OCI-LY3 (cell line): ENCODE data around the gene KRTAP4-4.
"Not testable (repeated sequence)": the region's sequence is repeated elsewhere in the genome, so short reads cannot be mapped to it uniquely, and the experiment has no call there.

Source experiments
- EZH2phosphoT487 ChIP-seq: fragments of 200-600 bp; shearing (Covaris generic); IDR thresholded peaks from 2 replicates; pipeline ENCODE4 v1.6.1; 2018; ENCODE audit warnings: antibody characterized with exemption, mixed run types, low read depth
- TF ChIP-seq, protein P1 (sequence below): fragments of 200-600, 300-600 bp; sonication (generic); IDR thresholded peaks from 2 replicates; pipeline ENCODE4 v1.5.1; 2014; ENCODE audit warnings: antibody characterized with exemption, low read length, low read depth

DNA sequence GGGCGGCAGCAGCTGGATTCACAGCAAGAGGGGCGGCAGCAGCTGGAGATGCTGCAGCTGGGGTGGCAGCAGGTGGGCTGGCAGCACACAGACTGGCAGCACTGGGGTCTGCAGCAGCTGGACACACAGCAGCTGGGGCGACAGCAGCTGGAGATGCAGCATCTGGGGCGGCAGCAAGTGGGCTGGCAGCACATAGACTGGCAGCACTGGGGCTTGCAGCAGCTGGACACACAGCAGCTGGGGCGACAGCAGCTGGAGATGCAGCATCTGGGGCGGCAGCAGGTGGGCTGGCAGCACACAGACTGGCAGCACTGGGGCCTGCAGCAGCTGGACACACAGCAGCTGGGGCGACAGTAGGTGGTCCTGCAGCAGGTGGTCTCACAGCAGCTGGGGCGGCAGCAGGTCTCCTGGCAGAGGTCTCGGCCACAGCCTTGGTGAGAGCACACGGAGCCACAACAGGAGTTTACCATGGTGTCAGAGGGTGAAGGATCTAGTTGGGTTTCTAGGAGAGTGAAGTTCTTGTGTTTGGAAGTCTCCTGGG is 42.6 kb downstream of the KRTAP4-4 start, which contains the start of gene KRTAP4-11:
- TF ChIP-seq, protein P1, sequence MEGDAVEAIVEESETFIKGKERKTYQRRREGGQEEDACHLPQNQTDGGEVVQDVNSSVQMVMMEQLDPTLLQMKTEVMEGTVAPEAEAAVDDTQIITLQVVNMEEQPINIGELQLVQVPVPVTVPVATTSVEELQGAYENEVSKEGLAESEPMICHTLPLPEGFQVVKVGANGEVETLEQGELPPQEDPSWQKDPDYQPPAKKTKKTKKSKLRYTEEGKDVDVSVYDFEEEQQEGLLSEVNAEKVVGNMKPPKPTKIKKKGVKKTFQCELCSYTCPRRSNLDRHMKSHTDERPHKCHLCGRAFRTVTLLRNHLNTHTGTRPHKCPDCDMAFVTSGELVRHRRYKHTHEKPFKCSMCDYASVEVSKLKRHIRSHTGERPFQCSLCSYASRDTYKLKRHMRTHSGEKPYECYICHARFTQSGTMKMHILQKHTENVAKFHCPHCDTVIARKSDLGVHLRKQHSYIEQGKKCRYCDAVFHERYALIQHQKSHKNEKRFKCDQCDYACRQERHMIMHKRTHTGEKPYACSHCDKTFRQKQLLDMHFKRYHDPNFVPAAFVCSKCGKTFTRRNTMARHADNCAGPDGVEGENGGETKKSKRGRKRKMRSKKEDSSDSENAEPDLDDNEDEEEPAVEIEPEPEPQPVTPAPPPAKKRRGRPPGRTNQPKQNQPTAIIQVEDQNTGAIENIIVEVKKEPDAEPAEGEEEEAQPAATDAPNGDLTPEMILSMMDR: not testable (repeated sequence)
- not testable (repeated sequence) for TF ChIP-seq EZH2phosphoT487
